ENCODE measurements around the gene MAPK13. TPM values are rescaled to one million over a fixed set of nuclear protein-coding genes. Genes with fewer than 3 reads are reported as not detected.
A peak's percentile ranks its signal among the peaks of the same experiment; 100 is the strongest.

MAPK13 gene
- total RNA-seq, 6 experiments from 2014 or later, result 2.2 to 5.0 (median 3.0) TPM

GRCh38 chr6:36113703-36114102 lies 16.6 kb upstream of the MAPK13 start:
- WGBS (ENCODE audit: insufficient coverage, low coverage, low lambda C conversion rate, missing lambda C conversion rate), result 100% methylated on average over 2 of the region's 2 CpGs
- Histone ChIP-seq H3K27me3 (no peaks in the 10 kb centered on the region), H3K9me3 (no peaks in the 10 kb centered on the region), H3K27ac (no peak overlapping the region), H3K4me1 (no peaks in the 10 kb centered on the region), H3K4me3 (no peak overlapping the region), H3K36me3 (peaks cover 0 to 38% (median 10%) of the 10 kb centered on the region in 4 donors)
- no peak for TF ChIP-seq CTCF (IDR thresholded peaks at IDR 0.05)
- no peak for TF ChIP-seq POLR2A (IDR thresholded peaks at IDR 0.05)
- intact Hi-C loops (cut with DNase I), result no loop called here
- ATAC-seq (no peak), DNase-seq (no peak)

GRCh38 chr6:36114798-36115408 lies 15.4 kb upstream of the MAPK13 start:
- H3K9me3 ChIP-seq, result no peaks in the 10 kb centered on the region
- H3K36me3 ChIP-seq, result peaks cover 0 to 26% (median 7%) of the 10 kb centered on the region in 4 donors
- H3K4me3 ChIP-seq, result no peak overlapping the region
- DNase-seq, result no peak
- peak in 1 of 4 donors; percentile 9 for ATAC-seq
- H3K27ac ChIP-seq, result no peak overlapping the region
- WGBS (ENCODE audit: insufficient coverage, low coverage, low lambda C conversion rate, missing lambda C conversion rate), result 78% methylated on average over 4 of the region's 4 CpGs
- no peak for TF ChIP-seq CTCF (IDR thresholded peaks at IDR 0.05)
- no peak for TF ChIP-seq POLR2A (IDR thresholded peaks at IDR 0.05)
- H3K27me3 ChIP-seq, result no peaks in the 10 kb centered on the region
- intact Hi-C loops (cut with DNase I), result no loop called here
- H3K4me1 ChIP-seq, result no peaks in the 10 kb centered on the region

GRCh38 chr6:36115412-36115811 lies 14.9 kb upstream of the MAPK13 start:
- 80% methylated on average over 6 of the region's 10 CpGs for WGBS (ENCODE audit: insufficient coverage, low coverage, low lambda C conversion rate, missing lambda C conversion rate)
- Histone ChIP-seq H3K9me3 (no peaks in the 10 kb centered on the region), H3K36me3 (peaks cover 0 to 21% (median 5%) of the 10 kb centered on the region in 4 donors), H3K27me3 (no peaks in the 10 kb centered on the region), H3K4me3 (no peak overlapping the region), H3K27ac (no peak overlapping the region), H3K4me1 (no peaks in the 10 kb centered on the region)
- TF ChIP-seq CTCF (IDR thresholded peaks at IDR 0.05) (no peak), POLR2A (IDR thresholded peaks at IDR 0.05) (no peak)
- intact Hi-C loops (cut with DNase I), result no loop called here
- peak in 1 of 3 donors; percentile 39 for DNase-seq
- ATAC-seq, result no peak

GRCh38 chr6:36116066-36116864 lies 14.0 kb upstream of the MAPK13 start:
- TF ChIP-seq POLR2A (IDR thresholded peaks at IDR 0.05), result no peak
- TF ChIP-seq CTCF (IDR thresholded peaks at IDR 0.05), result no peak
- Histone ChIP-seq H3K27me3 (no peaks in the 10 kb centered on the region), H3K4me3 (no peak overlapping the region), H3K9me3 (no peaks in the 10 kb centered on the region), H3K36me3 (peaks cover 0 to 15% (median 2%) of the 10 kb centered on the region in 4 donors), H3K4me1 (peaks cover 0 to 8% (median 3%) of the 10 kb centered on the region in 4 donors), H3K27ac (no peak overlapping the region)
- 83% methylated on average over 3 of the region's 3 CpGs for WGBS (ENCODE audit: insufficient coverage, low coverage, low lambda C conversion rate, missing lambda C conversion rate)
- DNase-seq (no peak), ATAC-seq (no peak)
- intact Hi-C loops (cut with DNase I), result no loop called here
